SH-SY5Y (cell line): ENCODE data around the gene ANKRD2.

ENCODE experiments used
- GATA2 ChIP-seq: IDR thresholded peaks from 2 replicates; pipeline ENCODE4 v1.6.1; 2011; ENCODE audit warnings: mild to moderate bottlenecking, low read depth, low read length
- GATA3 ChIP-seq: IDR thresholded peaks from 2 replicates; pipeline ENCODE4 v1.6.1; 2011; ENCODE audit warnings: low read depth, mild to moderate bottlenecking, low read length, moderate library complexity

DNA sequence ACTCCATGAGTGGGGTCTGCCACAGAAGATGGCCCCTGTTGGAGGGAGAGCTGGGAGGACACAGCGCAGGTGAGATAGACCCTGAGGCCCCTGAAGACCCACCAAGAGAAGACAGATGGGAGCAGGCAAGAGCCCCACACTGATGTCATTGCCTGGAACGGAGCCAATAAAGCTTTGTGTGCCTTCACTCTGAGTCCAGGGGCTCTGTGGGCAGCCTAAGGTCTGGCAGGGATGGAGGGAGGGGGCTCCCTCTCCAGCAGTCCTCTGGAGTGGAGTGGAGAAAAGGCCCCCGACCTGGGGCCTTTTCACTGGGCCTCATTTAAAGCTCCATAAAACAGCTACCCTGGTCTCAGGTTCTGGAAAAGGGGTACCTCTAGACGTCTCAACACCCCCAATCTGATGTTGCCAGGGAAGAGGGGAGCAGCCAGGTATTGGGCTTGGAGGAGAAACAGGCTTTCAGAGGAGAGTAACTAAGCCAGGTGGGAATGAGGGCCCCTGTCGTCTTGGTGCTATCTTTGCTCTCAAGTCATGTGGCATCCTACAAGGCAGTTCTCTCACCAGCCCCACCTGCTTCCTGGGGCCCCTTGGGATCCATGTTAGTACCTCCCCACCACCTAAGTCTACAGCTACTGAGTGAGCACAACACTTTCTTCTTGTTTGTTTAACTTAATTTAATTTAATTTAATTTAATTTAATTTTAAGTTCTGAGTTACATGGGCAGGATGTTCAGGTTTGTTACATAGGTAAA, 18.3 kb downstream of the ANKRD2 start:
- TF ChIP-seq GATA2 (no peak), GATA3 (no peak)
